Glutamatergic neuron (in vitro differentiated cells): Measurements from ENCODE around the gene SUOX. TPM values are rescaled to one million over a fixed set of nuclear protein-coding genes. Genes with fewer than 3 reads are reported as not detected.
"Not testable (repeated sequence)": the region's sequence is repeated elsewhere in the genome, so short reads cannot be mapped to it uniquely, and the experiment has no call there.

ENCODE experiments used
- DNase-seq: peaks from one replicate; pipeline ENCODE4 v3.0.0; 2022
- H3K27ac Mint-ChIP-seq: one replicate; pipeline ENCODE4 v1.8.0; 2020; ENCODE audit warnings: mild to moderate bottlenecking, mixed read lengths, inconsistent platforms; ENCODE audit not compliant: unreplicated experiment
- H3K27me3 Mint-ChIP-seq: one replicate; pipeline ENCODE4 v1.8.0; 2020; ENCODE audit warnings: mild to moderate bottlenecking, moderate library complexity, mixed read lengths, inconsistent platforms; ENCODE audit not compliant: unreplicated experiment
- H3K36me3 Mint-ChIP-seq: one replicate; pipeline ENCODE4 v1.8.0; 2020; ENCODE audit warnings: mild to moderate bottlenecking, mixed read lengths, inconsistent platforms; ENCODE audit not compliant: unreplicated experiment
- H3K4me1 Mint-ChIP-seq: one replicate; pipeline ENCODE4 v1.8.0; 2020; ENCODE audit warnings: mild to moderate bottlenecking, low read depth, mixed read lengths, inconsistent platforms; ENCODE audit not compliant: unreplicated experiment
- H3K4me3 Mint-ChIP-seq: one replicate; pipeline ENCODE4 v1.8.0; 2020; ENCODE audit warnings: mild to moderate bottlenecking, mixed read lengths, inconsistent platforms; ENCODE audit not compliant: unreplicated experiment
- H3K9me3 Mint-ChIP-seq: one replicate; pipeline ENCODE4 v1.8.0; 2020; ENCODE audit warnings: mild to moderate bottlenecking, moderate library complexity, mixed read lengths, inconsistent platforms; ENCODE audit not compliant: unreplicated experiment
- CTCF ChIP-seq: fragments of 200-600 bp; sonication (generic); IDR thresholded peaks from one replicate; pipeline ENCODE4 v1.5.0; 2021; ENCODE audit not compliant: partially characterized antibody, unreplicated experiment
- total RNA-seq: library from RNA; stranded (reverse); fragmentation: NEBNext Ultra II Directional; extraction: Animal tissue kit (Norgen Biotek cat#: 25700); gene quantifications from one replicate; pipeline ENCODE4 v1.2.1, GENCODE V29; 2021; ENCODE audit not compliant: unreplicated experiment

SUOX gene
- total RNA-seq, 1 donor from 2014 or later: 23.9 TPM

GRCh38 chr12:55974308-55974730 lies 22.8 kb upstream of the SUOX start:
- TF ChIP-seq CTCF: no peak
- DNase-seq: peak; percentile 62
- Mint-ChIP-seq H3K4me1 (peaks cover 11% of the 10 kb centered on the region), H3K4me3 (no peak overlapping the region), H3K9me3 (peaks cover 1% of the 10 kb centered on the region), H3K27me3 (no peaks in the 10 kb centered on the region), H3K27ac (no peak overlapping the region), H3K36me3 (peaks cover 4% of the 10 kb centered on the region)

DNA sequence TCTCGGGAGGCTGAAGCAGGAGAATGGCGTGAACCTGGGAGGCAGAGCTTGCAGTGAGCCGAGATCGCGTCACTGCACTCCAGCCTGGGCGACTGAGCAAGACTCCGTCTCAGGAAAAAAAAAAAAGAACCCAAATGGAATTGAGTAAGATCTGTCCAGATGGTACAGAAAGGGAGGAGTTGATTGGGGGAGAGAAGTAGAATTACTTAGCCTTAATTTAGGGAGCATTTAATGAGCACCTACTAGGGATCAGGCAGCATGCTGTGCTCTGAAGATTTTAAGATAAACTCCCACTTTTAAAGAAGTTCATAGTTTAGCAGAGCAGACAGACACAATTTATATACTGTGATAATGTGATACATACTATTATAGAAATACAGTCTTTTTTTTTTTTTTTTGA lies 18.7 kb upstream of the SUOX start:
- H3K4me1 Mint-ChIP-seq: peaks cover 11% of the 10 kb centered on the region
- no peak overlapping the region for H3K4me3 Mint-ChIP-seq
- H3K9me3 Mint-ChIP-seq: peaks cover 1% of the 10 kb centered on the region
- H3K36me3 Mint-ChIP-seq: peaks cover 4% of the 10 kb centered on the region
- DNase-seq: no peak
- no peak for TF ChIP-seq CTCF
- peaks cover 2% of the 10 kb centered on the region for H3K27me3 Mint-ChIP-seq
- no peak overlapping the region for H3K27ac Mint-ChIP-seq

- H3K9me3 Mint-ChIP-seq: peaks cover 1% of the 10 kb centered on the region
These were observed 18.0 kb upstream of the SUOX start for GRCh38 chr12:55979069-55979468.

DNA sequence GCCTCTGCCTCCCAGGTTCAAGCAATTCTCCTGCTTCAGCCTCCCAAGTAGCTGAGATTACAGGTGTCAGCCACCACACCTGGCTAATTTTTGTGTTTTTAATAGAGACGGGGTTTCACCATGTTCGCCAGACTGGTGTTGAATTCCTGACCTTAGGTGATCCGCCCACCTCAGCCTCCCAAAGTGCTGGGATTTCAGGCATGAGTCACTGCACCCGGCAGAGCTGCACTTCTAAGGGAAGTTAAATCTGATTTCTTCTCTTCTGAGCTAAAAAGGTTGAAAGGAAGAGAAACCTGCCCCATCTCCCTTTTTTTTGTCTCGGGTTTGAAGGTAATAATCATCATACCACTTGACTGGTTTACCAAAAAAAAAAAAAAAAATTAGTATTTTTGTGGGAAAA lies 15.2 kb upstream of the SUOX start:
- not testable (repeated sequence) for H3K36me3 Mint-ChIP-seq, H3K27me3 Mint-ChIP-seq, H3K4me1 Mint-ChIP-seq, H3K4me3 Mint-ChIP-seq, H3K27ac Mint-ChIP-seq, H3K9me3 Mint-ChIP-seq, DNase-seq

More at GRCh38 chr12:55979069-55979468, 18.0 kb upstream of the SUOX start:
- TF ChIP-seq CTCF: no peak
- Mint-ChIP-seq H3K27ac (no peak overlapping the region), H3K36me3 (peaks cover 4% of the 10 kb centered on the region), H3K4me3 (no peak overlapping the region), H3K27me3 (peaks cover 2% of the 10 kb centered on the region), H3K4me1 (peaks cover 11% of the 10 kb centered on the region)
- no peak for DNase-seq

GRCh38 chr12:55982319-55982936 lies 14.6 kb upstream of the SUOX start:
- no peak overlapping the region for H3K4me3 Mint-ChIP-seq

More at GRCh38 chr12:55982319-55982936, 14.6 kb upstream of the SUOX start:
- TF ChIP-seq CTCF: no peak
- no peak for DNase-seq
- Mint-ChIP-seq H3K27ac (no peak overlapping the region), H3K4me1 (peaks cover 8% of the 10 kb centered on the region), H3K9me3 (no peaks in the 10 kb centered on the region), H3K36me3 (no peaks in the 10 kb centered on the region), H3K27me3 (peaks cover 2% of the 10 kb centered on the region)
